DLD1 (cell line): ENCODE results near the gene YDJC.
"Not testable (repeated sequence)": the region's sequence is repeated elsewhere in the genome, so short reads cannot be mapped to it uniquely, and the experiment has no call there.

Experiments
- in situ Hi-C: cut with HindIII; loops from 2 replicates; pipeline ENCODE4 v1.10.0; 2017; ENCODE audit warnings: low sequenced_read_pairs

YDJC gene

DNA sequence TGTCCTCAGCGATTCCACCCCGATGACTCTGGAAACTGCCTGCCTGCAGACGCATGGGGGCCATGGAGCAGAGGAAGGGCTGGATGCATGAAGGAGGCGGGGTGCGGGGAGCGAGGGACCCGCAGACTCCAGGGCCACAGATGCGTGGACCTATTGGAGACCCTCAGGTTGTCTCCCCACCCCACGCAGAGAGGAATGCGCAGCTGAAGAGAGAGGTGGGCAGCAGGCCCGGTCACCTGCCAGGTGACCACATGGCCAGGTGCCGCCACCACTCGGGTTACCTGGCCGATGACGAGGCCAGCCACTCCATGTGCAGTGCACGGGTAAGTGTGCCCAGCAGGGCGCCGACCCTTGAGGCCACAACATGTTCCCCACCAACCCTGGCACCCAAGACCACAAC is 3.1 kb upstream of the YDJC start:
- in situ Hi-C loops = no loop called here

DNA sequence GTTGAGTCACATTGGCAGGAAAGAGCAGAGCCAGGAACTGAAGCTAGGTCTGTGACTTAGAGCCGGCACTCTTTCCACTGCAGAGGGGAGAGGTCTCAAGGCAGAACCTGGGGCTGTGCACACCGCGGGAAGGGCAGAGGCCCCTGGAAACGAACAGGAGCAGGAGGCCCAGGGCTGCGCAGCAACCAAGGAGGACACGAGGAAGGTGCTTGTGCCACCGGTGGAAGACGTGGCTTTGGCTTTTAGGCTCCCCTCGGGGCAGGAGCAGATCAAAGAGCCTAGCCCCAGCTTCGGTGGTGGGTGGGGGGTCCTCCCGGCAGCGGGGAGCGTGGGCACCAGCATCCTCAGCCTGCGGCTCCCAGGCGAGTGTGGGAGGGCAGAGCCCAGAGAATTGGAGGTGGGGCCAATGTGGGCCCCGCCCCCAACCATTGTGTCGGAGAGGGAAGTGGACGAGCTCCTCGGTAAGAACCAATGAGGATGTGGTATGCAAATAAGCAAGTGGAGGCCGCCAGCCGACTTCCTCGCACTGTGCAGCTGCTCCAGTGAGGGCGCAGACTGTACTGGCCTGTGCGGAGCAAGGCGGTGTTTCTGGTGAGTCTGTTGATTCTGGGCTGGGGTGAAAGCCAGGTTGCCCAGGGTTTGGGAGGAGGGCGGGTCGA is 2.5 kb upstream of the YDJC start, which contains the start of gene CCDC116:
TSS of gene CCDC116 (plus strand) at position 524 of the 659 bp plus-strand sequence. CDS start 422 bp downstream, outside the sequence.
- in situ Hi-C loops = no loop called here

- in situ Hi-C loops = no loop called here
These were observed 1.2 kb upstream of the YDJC start for GRCh38 chr22:21631025-21631424.

DNA sequence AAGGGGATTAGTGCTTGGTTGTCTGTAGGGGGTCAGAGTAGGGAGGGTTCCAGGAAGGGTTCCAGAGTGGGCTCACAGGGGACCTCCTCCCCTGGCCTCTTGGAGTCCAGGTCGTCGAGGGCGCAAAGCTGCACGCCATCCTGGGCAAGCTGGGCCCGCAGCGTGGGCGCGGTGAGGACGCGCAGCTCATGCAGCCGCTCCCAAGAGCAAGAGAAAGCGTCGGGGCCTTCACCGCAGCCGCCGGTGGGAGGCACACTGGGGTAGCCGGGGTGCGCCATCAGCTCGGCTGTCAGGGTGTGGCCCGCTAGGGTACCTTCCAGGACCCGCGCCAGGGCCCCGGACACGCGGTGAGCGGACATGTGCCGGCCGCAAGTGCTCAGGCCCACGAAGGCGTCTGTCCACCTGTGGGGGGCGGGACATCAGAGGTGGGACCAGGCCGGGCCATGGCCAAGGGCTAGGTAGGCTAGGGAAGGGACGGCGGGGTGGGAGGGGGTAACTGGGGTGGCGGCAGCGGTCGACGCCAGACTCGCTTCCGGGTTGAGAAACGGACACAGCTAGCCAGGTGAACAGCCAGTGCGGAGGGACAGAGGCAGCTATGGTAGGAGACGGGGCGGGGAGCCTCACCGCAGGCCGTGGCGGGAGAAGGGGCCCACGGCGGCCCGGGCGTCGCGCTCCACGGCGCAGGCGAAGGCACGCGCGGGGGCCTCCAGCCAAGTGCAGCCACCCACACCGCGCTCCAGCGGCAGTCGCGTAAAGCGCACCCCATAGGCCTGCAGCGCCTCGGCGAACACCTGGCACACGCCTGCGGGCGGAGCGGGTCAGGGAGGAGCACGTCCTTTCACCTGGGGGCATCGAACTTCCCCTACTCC is 1.2 kb downstream of the YDJC start:
- in situ Hi-C loops = no loop called here

- in situ Hi-C loops = no loop called here
These were observed 2.9 kb downstream of the YDJC start for GRCh38 chr22:21626735-21627469.

DNA sequence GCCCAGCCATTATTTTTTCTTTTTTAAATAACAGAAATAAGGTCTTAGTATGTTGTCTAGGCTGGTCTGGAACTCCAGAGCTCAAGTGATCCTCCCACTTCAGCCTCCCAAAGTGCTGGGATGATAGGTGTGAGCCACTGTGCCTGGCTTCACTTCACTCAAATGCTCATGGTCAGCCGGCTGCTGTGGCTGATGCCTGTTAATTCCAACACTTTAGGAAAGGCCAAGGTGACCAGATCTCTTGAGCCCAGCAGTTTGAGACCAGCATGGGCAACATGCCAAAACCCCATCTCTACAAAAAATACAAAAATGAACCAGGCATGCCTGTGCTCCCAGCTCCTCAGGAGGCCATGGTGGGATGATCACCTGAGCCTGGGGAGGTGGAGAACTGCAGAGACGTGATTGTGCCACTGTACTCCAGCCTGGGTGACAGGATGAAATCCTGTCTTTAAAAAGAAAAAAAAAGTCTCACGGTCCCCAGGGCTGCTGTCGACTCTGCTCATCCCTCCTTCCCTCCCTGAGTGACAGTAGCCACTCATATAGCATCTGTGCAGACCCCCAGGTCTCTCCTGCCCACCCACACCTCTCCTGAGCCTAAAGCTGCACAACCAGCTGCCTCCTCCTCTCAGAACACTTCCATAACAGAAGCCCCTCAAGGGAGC is 3.6 kb downstream of the YDJC start:
- in situ Hi-C loops = no loop called here

GRCh38 chr22:21624880-21625791 is 4.7 kb downstream of the YDJC start:
- in situ Hi-C loops = no loop called here

DNA sequence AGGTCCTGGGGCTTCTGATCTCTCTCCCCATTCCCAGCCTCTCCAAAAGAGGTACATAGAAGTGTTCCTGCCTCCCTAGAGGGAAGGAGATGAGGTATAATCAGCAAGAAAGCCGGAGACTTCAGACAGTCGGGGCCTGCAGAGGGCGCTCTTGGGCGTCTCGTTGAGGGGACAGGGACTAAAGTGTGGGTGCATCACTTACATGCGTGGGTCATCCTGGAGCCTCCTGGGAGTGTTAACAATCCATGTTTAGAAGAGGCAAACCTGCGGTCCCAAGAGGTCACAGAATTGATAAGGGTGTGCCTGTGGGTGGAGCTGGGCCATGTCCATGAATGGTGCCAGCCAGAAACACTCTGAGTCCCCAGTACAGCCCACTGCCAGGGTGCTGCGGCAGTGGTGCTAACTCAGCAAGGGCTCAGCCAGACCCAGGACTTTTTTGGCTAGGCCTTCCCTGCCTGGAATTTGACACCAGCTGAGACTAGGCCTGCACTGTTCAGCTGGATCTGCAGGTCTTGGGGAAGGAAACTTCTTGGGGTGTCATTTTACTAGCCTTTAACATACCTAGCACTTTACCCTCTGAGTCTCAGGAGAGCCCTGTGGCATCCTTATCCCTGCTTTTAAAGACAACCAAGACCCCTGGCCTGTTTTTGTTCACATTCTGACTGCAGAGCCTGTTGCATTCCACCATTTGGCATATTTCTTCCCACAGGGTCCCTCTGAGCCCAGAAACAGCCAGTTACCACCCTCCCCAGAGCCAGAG is 5.5 kb downstream of the YDJC start:
- in situ Hi-C loops = no loop called here

DNA sequence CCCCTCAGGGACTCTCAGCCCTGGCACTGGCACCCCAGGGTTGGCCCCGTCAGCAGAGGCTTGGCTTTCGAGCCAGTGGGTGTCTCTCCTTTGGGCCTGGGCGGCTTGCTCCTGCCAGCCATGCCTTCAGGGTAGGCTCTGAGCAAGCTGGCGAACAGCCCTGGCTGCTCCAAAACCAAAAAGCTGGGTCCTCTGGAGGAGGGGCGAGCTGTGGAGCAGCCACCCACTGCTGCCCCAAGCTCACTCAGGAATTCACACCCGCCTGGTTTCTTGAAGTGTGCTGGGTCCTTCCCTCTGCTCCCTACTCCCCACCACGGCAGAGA is 6.2 kb downstream of the YDJC start:
- in situ Hi-C loops = no loop called here

- in situ Hi-C loops = no loop called here
These were observed 6.7 kb downstream of the YDJC start for GRCh38 chr22:21622919-21623647.

GRCh38 chr22:21622011-21622918 is 7.6 kb downstream of the YDJC start:
- in situ Hi-C loops = no loop called here

DNA sequence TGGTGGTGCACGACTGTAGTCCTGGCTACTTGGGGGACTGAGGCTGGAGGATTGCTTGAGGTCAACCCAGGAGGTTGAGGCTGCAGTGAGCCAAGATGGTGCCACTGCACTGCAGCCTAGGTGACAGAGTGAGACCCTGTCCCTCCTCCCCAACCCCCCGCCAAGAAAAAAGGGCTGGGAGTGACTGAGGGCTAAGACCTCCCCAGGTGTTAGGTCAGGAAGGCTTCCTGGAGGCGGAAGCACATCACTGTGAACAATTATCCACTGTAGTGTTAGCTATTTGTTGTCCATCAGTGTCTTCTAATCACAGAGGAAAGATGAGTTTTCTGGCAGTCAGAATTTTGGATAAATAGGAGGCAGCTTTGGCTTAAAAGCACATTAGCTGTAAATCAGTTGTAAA is 8.8 kb downstream of the YDJC start:
- in situ Hi-C loops = no loop called here

GRCh38 chr22:21617337-21617736 is 12.5 kb downstream of the YDJC start:
- in situ Hi-C loops = not testable (repeated sequence)

DNA sequence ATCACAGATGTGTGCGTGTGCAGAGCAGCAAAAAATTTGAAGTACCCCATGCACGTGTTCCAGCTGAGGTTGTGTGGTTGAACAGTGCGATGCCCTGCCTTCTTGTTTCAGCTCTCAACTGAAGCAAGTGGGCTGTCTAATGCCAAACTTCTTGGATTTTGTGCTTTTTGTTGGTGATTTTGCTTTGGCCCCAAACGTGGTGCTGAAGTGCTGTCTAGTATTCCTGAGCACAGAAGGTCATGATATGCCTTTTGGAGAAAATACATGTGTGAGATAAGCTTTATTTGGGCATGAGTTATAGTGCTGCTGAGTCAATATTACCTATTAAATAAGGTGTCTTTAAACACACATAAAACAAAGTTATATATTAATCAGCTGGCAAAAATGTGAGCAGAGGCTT is 14.1 kb downstream of the YDJC start:
- in situ Hi-C loops = no loop called here

DNA sequence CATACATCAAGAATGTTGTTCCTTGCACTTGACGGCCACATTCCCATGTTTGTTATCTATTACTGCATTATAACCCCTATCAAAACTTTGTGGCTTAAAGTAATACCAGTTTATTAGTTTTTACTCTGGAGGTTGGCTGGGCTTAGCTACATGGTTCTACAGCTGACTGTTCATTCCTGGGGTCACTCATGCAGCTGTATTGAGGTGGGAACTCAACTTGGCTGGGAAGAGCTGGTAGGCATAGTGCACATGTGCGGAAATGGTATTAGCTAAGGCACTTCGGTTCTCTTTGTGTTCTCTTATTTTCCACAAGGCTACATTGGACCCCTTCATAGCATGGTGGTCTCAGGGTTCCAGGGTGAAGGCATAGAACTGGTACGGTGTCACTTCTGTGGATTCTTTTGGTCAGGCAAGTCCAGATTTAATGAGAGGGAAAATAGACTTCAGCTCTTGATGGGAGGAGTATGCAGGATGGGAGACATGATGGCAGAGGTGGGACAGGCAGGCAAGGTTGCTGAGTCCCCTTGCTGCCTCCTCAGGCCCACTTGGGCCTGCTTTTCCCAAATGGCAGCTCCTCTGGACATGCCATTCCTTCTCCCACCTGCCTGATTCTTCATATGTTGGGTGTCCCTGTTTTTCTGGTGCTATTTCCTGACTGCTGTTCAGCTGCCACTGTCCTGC is 16.1 kb downstream of the YDJC start:
- in situ Hi-C loops = no loop called here

DNA sequence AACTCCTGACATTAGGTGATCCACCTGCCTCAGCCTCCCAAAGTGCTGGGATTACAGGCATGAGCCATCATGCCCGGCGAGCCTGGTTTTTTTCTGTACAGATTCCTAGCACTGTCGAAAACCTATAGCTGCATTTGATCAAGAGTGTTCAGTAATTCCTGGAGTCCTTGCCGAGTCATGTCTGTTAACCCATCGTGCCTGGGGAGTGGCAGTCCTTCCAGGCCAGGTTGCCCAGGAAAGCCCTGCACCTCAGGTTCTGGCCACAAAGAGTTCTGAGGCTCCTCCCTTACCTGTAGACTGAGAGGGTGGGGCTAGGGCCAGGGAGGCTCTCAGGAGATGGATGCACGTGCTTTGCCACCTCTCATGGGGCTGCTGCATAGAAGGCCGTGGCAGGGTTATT is 17.0 kb downstream of the YDJC start:
- in situ Hi-C loops = no loop called here
